CD8-positive, alpha-beta memory T cell (primary cell): Measurements from ENCODE around the gene CCDC18. TPM values are rescaled to one million over a fixed set of nuclear protein-coding genes. Genes with fewer than 3 reads are reported as not detected.

Experiments
- CTCF ChIA-PET: fragments of 350-600 bp; sonication (Branson Sonifier 250); formaldehyde crosslinking; loops from one replicate; lab custom pipeline; 2021; ENCODE audit warnings: antibody characterized with exemption; lab: Charles Lee
- POLR2A ChIA-PET: fragments of 350-600 bp; sonication (Branson Sonifier 250); formaldehyde crosslinking; loops from one replicate; lab custom pipeline; 2021; ENCODE audit warnings: antibody characterized with exemption; lab: Charles Lee
- DNase-seq, 5 donors: peaks; one replicate each; pipeline versions ENCODE4 v3.0.0 to v3.0.0-alpha.2; 2020 to 2022; ENCODE audit warnings: mixed read lengths in 1 of 5
- H3K27ac ChIP-seq: one replicate; pipeline ENCODE4 v1.7.0; 2013; ENCODE audit warnings: low read depth, mild to moderate bottlenecking, low read length, moderate library complexity
- H3K27me3 ChIP-seq: 2 replicates; pipeline ENCODE4 v1.7.0; 2013; ENCODE audit warnings: low read length, mild to moderate bottlenecking; ENCODE audit not compliant: insufficient read depth, poor library complexity, severe bottlenecking
- H3K36me3 ChIP-seq: 2 replicates; pipeline ENCODE4 v1.7.0; 2013; ENCODE audit warnings: mild to moderate bottlenecking, low read length, moderate library complexity; ENCODE audit not compliant: insufficient read depth
- H3K4me1 ChIP-seq: 2 replicates; pipeline ENCODE4 v1.7.0; 2013; ENCODE audit warnings: mild to moderate bottlenecking, low read length, moderate library complexity; ENCODE audit not compliant: insufficient read depth
- H3K4me3 ChIP-seq: 2 replicates; pipeline ENCODE4 v1.7.0; 2013; ENCODE audit warnings: mild to moderate bottlenecking, low read length
- H3K9me3 ChIP-seq: 2 replicates; pipeline ENCODE4 v1.7.0; 2013; ENCODE audit warnings: mild to moderate bottlenecking, low read length
- H3K27ac Mint-ChIP-seq, 8 donors: one replicate each; pipeline ENCODE4 v1.8.0; 2020 to 2021; ENCODE audit warnings: mixed read lengths in 8 of 8, mild to moderate bottlenecking in 6 of 8, inconsistent platforms in 3 of 8, moderate library complexity in 3 of 8
- H3K27me3 Mint-ChIP-seq, 2 donors: one replicate each; pipeline ENCODE4 v1.8.0; 2020 to 2021; ENCODE audit warnings: mixed read lengths in 2 of 2, mild to moderate bottlenecking in 1 of 2, moderate library complexity in 1 of 2
- H3K36me3 Mint-ChIP-seq, 3 donors: one replicate each; pipeline ENCODE4 v1.8.0; 2020 to 2021; ENCODE audit warnings: mixed read lengths in 3 of 3, inconsistent platforms in 1 of 3, mild to moderate bottlenecking in 1 of 3
- H3K4me1 Mint-ChIP-seq, 3 donors: one replicate each; pipeline ENCODE4 v1.8.0; 2020 to 2021; ENCODE audit warnings: mixed read lengths in 3 of 3, inconsistent platforms in 1 of 3, mild to moderate bottlenecking in 1 of 3
- H3K4me3 Mint-ChIP-seq, 7 donors: one replicate each; pipeline ENCODE4 v1.8.0; 2020 to 2021; ENCODE audit warnings: mixed read lengths in 7 of 7, mild to moderate bottlenecking in 6 of 7, moderate library complexity in 4 of 7, inconsistent platforms in 2 of 7
- H3K9me3 Mint-ChIP-seq, 5 donors: one replicate each; pipeline ENCODE4 v1.8.0; 2020 to 2022; ENCODE audit warnings: mixed read lengths in 5 of 5, mild to moderate bottlenecking in 3 of 5, moderate library complexity in 2 of 5, inconsistent platforms in 1 of 5
- polyA plus RNA-seq: library from polyadenylated mRNA; unstranded; fragments of 300-500 nt; fragmentation: Illumina TruSeq; gene quantifications from one replicate; pipeline ENCODE4 v1.2.3, GENCODE V29; 2021
- total RNA-seq, 2 experiments: library from RNA; stranded (reverse); gene quantifications; one replicate each; pipeline ENCODE4 v1.2.3, GENCODE V29; 2021

Gene CCDC18
- total and polyA plus RNA-seq, 3 experiments from 2014 or later: 9.6 to 11.5 (median 10.7) TPM

- Histone ChIP-seq H3K36me3 (no peaks in the 10 kb centered on the region), H3K27me3 (no peaks in the 10 kb centered on the region), H3K27ac (no peak overlapping the region), H3K4me1 (no peaks in the 10 kb centered on the region), H3K9me3 (no peaks in the 10 kb centered on the region), H3K4me3 (no peak overlapping the region)
- Mint-ChIP-seq H3K9me3 (no peaks in the 10 kb centered on the region), H3K4me3 (no peak overlapping the region), H3K27me3 (no peaks in the 10 kb centered on the region), H3K36me3 (peaks cover 7 to 15% (median 12%) of the 10 kb centered on the region in 3 donors), H3K27ac (no peak overlapping the region), H3K4me1 (no peaks in the 10 kb centered on the region)
- POLR2A ChIA-PET: no interaction called here
- CTCF ChIA-PET: no interaction called here
- no peak for DNase-seq
Observed at GRCh38 chr1:93317943-93318342, 137.4 kb downstream of the CCDC18 start.

- no peaks in the 10 kb centered on the region for H3K36me3 ChIP-seq
- no peaks in the 10 kb centered on the region for H3K27me3 ChIP-seq
- Mint-ChIP-seq H3K9me3 (no peaks in the 10 kb centered on the region), H3K4me1 (no peaks in the 10 kb centered on the region), H3K27ac (no peak overlapping the region), H3K36me3 (peaks cover 4 to 6% (median 6%) of the 10 kb centered on the region in 3 donors), H3K27me3 (no peaks in the 10 kb centered on the region), H3K4me3 (no peak overlapping the region)
- H3K27ac ChIP-seq: no peak overlapping the region
- no peaks in the 10 kb centered on the region for H3K4me1 ChIP-seq
- no peak for DNase-seq
- no peak overlapping the region for H3K4me3 ChIP-seq
- POLR2A ChIA-PET: no interaction called here
- CTCF ChIA-PET: no interaction called here
- no peaks in the 10 kb centered on the region for H3K9me3 ChIP-seq
Observed at GRCh38 chr1:93321720-93322119, 141.2 kb downstream of the CCDC18 start.

GRCh38 chr1:93322349-93322748 lies 141.8 kb downstream of the CCDC18 start:
- ChIA-PET CTCF (no interaction called here), POLR2A (no interaction called here)
- no peak overlapping the region for H3K4me3 Mint-ChIP-seq
- no peaks in the 10 kb centered on the region for H3K27me3 Mint-ChIP-seq
- peaks cover 4 to 6% (median 6%) of the 10 kb centered on the region in 3 donors for H3K36me3 Mint-ChIP-seq
- Histone ChIP-seq H3K4me1 (no peaks in the 10 kb centered on the region), H3K36me3 (no peaks in the 10 kb centered on the region), H3K4me3 (no peak overlapping the region), H3K27me3 (no peaks in the 10 kb centered on the region), H3K9me3 (no peaks in the 10 kb centered on the region), H3K27ac (no peak overlapping the region)
- no peaks in the 10 kb centered on the region for H3K9me3 Mint-ChIP-seq
- no peak for DNase-seq
- H3K27ac Mint-ChIP-seq: no peak overlapping the region
- H3K4me1 Mint-ChIP-seq: no peaks in the 10 kb centered on the region

GRCh38 chr1:93323185-93323820 lies 142.8 kb downstream of the CCDC18 start:
- DNase-seq: no peak
- Mint-ChIP-seq H3K36me3 (peaks cover 4 to 6% (median 6%) of the 10 kb centered on the region in 3 donors), H3K4me3 (no peak overlapping the region), H3K4me1 (no peaks in the 10 kb centered on the region), H3K27ac (no peak overlapping the region), H3K9me3 (no peaks in the 10 kb centered on the region), H3K27me3 (no peaks in the 10 kb centered on the region)
- no peaks in the 10 kb centered on the region for H3K4me1 ChIP-seq
- CTCF ChIA-PET: no interaction called here
- POLR2A ChIA-PET: no interaction called here
- no peaks in the 10 kb centered on the region for H3K27me3 ChIP-seq
- no peaks in the 10 kb centered on the region for H3K9me3 ChIP-seq
- no peak overlapping the region for H3K27ac ChIP-seq
- H3K4me3 ChIP-seq: no peak overlapping the region
- no peaks in the 10 kb centered on the region for H3K36me3 ChIP-seq

GRCh38 chr1:93324486-93325464 lies 144.3 kb downstream of the CCDC18 start:
- no peak overlapping the region for H3K27ac Mint-ChIP-seq
- Histone ChIP-seq H3K9me3 (no peaks in the 10 kb centered on the region), H3K4me1 (no peaks in the 10 kb centered on the region), H3K36me3 (no peaks in the 10 kb centered on the region), H3K27ac (no peak overlapping the region), H3K4me3 (no peak overlapping the region), H3K27me3 (no peaks in the 10 kb centered on the region)
- peaks cover 4 to 6% (median 6%) of the 10 kb centered on the region in 3 donors for H3K36me3 Mint-ChIP-seq
- H3K9me3 Mint-ChIP-seq: peaks cover 0 to 2% (median 0%) of the 10 kb centered on the region in 5 donors
- no peak for DNase-seq
- H3K27me3 Mint-ChIP-seq: no peaks in the 10 kb centered on the region
- POLR2A ChIA-PET: no interaction called here
- no peaks in the 10 kb centered on the region for H3K4me1 Mint-ChIP-seq
- CTCF ChIA-PET: interaction anchor here (1.0 kb wide), 1 partner anchor 21 kb away, joined by 3 read pairs; no protein-coding TSS in a partner anchor
- no peak overlapping the region for H3K4me3 Mint-ChIP-seq

Other genes with a start within 250 kb of the CCDC18 start
- gene DIPK1A, start 219.3 kb upstream of the CCDC18 start, total RNA-seq: 10 to 100 TPM; 10.9 to 12.9 TPM
- gene DIPK1A, start 219.3 kb upstream of the CCDC18 start, polyA plus RNA-seq: 15.7 TPM
- 10 to 100 TPM; 42.1 to 43.4 TPM for gene MTF2, start 101.4 kb upstream of the CCDC18 start, total RNA-seq
- gene MTF2, start 101.4 kb upstream of the CCDC18 start, polyA plus RNA-seq: 66.7 TPM
- gene TMED5, start 311 bp upstream of the CCDC18 start, total RNA-seq: 10 to 100 TPM; 37.9 to 38.9 TPM
- gene TMED5, start 311 bp upstream of the CCDC18 start, polyA plus RNA-seq: 28.9 TPM
- 100 to 1,000 TPM; 108 to 114 TPM for gene DR1, start 165.2 kb downstream of the CCDC18 start, total RNA-seq
- gene DR1, start 165.2 kb downstream of the CCDC18 start, polyA plus RNA-seq: 75.3 TPM